Adipocyte (in vitro differentiated cells): ENCODE results near the gene EPHA3.

ENCODE experiments used
- DNase-seq: peaks from one replicate; pipeline ENCODE4 v3.0.0-alpha.2; 2015; ENCODE audit warnings: low read depth
- H3K27me3 ChIP-seq: replicated peaks from 2 replicates; pipeline ENCODE4 v1.7.0; 2013; ENCODE audit warnings: mild to moderate bottlenecking, low read length, moderate library complexity; ENCODE audit not compliant: control insufficient read depth, insufficient read depth
- H3K36me3 ChIP-seq: 2 replicates; pipeline ENCODE4 v1.7.0; 2013; ENCODE audit warnings: low read length, mild to moderate bottlenecking, moderate library complexity; ENCODE audit not compliant: control insufficient read depth, insufficient read depth, severe bottlenecking
- H3K4me1 ChIP-seq: 2 replicates; pipeline ENCODE4 v1.7.0; 2013; ENCODE audit warnings: mild to moderate bottlenecking, low read length, moderate library complexity; ENCODE audit not compliant: control insufficient read depth, insufficient read depth
- H3K4me3 ChIP-seq: 2 replicates; pipeline ENCODE4 v1.7.0; 2013; ENCODE audit warnings: mild to moderate bottlenecking, low read length, moderate library complexity
- H3K9ac ChIP-seq: 2 replicates; pipeline ENCODE4 v1.7.0; 2013; ENCODE audit warnings: mild to moderate bottlenecking, low read length, moderate library complexity
- H3K9me3 ChIP-seq: 2 replicates; pipeline ENCODE4 v1.7.0; 2013; ENCODE audit warnings: mild to moderate bottlenecking, low read length, moderate library complexity; ENCODE audit not compliant: control insufficient read depth

EPHA3 gene

DNA sequence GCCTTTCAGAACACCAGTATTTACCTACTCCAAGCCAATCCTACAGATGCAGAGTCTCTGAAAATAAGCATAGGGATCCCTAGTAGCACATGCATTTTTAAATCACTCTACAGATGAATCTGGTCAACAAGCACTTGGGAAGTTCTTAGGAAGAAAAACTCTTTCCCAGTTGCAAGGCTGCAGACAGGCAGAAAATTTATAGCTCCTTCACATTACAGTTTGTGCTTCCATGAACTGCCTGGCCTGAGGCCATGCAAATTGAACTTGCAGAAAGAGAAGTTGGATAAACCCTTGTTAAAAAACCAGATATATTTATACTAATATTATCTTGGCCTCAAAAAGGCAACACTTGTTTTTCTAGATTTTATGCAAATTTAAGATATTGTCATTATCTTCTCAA is 256.9 kb downstream of the EPHA3 start:
- Histone ChIP-seq H3K4me3 (no peak overlapping the region), H3K9ac (no peak overlapping the region), H3K27me3 (no peaks in the 10 kb centered on the region), H3K9me3 (no peaks in the 10 kb centered on the region), H3K36me3 (no peaks in the 10 kb centered on the region), H3K4me1 (no peaks in the 10 kb centered on the region)
- DNase-seq: no peak

DNA sequence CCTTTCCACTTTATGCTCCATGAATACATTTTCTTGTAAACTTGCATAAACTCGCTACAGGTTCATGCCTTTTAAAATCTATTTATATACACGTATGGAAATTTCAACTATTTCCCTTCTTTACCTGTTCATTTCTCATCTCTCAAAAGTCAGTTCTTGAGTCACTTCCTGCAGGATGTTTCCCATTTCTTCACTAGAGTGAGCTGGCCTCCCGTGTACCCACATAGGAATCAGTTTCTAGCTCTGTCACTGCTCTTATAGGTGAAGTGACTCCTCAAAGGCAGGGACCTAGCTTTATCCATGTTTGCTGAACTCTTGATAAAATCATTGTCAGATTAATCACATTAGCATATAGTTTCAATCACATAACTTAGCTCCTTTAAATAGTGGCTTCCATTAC is 259.7 kb downstream of the EPHA3 start:
- Histone ChIP-seq H3K4me3 (no peak overlapping the region), H3K36me3 (no peaks in the 10 kb centered on the region)

DNA sequence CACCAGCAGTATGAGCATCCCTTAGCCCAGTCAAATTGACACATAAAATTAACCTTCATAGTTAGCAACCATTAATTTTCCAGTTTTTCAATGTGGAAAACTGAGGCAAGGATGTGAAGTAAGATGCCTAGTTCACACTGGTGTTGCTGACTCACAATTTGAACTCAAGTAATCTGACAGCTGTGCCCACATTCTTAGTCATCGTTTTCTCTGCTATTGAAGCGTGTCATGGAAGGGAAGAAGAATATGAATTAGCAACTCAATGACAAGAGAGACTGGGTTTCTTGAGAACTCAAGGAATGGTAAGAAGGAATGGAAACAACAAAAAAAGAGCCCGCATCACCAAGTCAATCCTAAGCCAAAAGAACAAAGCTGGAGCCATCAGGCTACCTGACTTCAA is 261.4 kb downstream of the EPHA3 start:
- Histone ChIP-seq H3K4me3 (no peak overlapping the region), H3K4me1 (peaks cover 12% of the 10 kb centered on the region), H3K36me3 (no peaks in the 10 kb centered on the region), H3K9ac (no peak overlapping the region), H3K9me3 (no peaks in the 10 kb centered on the region), H3K27me3 (no peaks in the 10 kb centered on the region)
- no peak for DNase-seq

More for the DNA sequence above, 259.7 kb downstream of the EPHA3 start:
- Histone ChIP-seq H3K9me3 (no peaks in the 10 kb centered on the region), H3K9ac (no peak overlapping the region), H3K4me1 (peaks cover 3% of the 10 kb centered on the region), H3K27me3 (no peaks in the 10 kb centered on the region)
- DNase-seq: no peak

DNA sequence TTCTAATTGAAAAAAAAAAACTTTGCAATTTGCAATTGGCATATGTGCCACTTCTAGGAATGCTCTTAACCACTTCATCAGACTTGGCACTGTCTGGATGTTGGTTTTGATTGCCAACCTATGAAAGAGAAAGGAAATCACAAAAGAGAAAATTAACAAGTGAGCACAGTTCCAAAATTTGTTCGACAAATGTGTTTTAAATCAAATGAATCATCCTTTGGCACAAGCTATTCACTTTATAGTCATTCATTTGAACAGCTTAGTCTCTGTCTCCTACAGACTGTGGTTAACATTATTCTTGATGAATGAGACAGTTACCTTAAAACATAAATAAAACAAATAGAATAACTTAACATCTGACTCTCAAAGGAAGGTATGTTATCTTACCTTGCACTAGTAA is 265.0 kb downstream of the EPHA3 start:
- Histone ChIP-seq H3K9me3 (no peaks in the 10 kb centered on the region), H3K9ac (no peak overlapping the region), H3K36me3 (no peaks in the 10 kb centered on the region), H3K4me3 (no peak overlapping the region), H3K27me3 (no peaks in the 10 kb centered on the region), H3K4me1 (peaks cover 12% of the 10 kb centered on the region)
- peak; percentile 67 for DNase-seq

DNA sequence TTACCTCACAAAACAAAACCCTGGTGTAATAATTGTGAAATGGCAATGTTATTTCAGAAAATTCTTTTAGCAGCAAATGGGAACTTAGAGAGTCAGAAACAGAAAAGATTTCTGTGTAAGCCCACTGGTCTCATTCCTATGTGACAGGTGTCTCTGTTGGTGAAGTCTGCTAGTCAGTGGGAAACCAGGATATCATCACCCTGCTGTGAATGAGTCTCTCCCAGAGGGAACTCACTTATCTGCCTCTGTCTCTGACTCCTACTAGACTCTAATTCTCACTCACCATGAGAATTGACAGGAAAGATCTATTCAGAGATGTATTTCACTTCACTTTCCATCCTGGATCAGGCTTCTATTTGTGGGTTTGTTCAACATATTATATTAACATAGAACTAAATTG is 266.0 kb downstream of the EPHA3 start:
- Histone ChIP-seq H3K4me3 (no peak overlapping the region), H3K27me3 (no peaks in the 10 kb centered on the region), H3K4me1 (peaks cover 12% of the 10 kb centered on the region), H3K36me3 (no peaks in the 10 kb centered on the region), H3K9me3 (no peaks in the 10 kb centered on the region), H3K9ac (no peak overlapping the region)
- DNase-seq: no peak

DNA sequence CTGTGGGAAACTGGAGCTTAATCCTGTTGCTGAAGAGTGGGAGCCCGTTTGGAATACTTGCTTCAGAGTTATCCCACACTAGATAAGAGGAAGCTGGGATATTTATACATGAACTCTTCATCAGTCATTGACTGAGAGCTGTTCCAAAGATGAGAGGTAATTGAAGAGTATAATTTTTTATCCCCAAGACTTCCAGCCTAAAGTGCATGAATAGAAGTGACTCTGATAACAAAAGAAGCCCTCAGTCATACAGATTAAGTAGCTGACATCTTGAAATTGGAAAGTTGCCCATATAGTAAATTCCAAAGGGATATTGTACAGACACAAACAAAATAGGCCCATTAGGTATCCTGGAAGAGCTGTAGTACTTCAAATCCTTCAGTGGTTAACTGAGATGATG is 268.0 kb downstream of the EPHA3 start:
- no peak overlapping the region for H3K9ac ChIP-seq
- H3K27me3 ChIP-seq: no peaks in the 10 kb centered on the region
- H3K4me1 ChIP-seq: peaks cover 18% of the 10 kb centered on the region

DNA sequence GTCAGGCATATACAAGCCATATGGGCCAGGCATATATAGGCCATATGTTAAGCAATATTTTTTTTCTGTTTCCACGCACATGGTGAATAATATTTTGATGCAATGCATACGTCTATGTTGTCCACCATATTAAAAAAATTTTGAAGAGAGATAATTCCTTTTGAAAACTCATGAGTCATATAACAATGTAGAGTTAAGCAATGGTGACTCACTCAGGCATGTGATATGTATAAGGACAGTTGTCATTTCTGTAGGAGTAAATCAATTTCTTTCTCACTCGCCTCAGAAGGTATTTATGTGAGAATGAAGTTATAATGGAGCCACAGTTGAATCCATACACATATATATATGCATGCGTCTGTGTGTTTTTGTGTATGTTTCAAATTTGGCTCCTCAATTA is 272.6 kb downstream of the EPHA3 start:
- Histone ChIP-seq H3K4me3 (no peak overlapping the region), H3K9ac (no peak overlapping the region), H3K9me3 (no peaks in the 10 kb centered on the region)

More for the DNA sequence above, 268.0 kb downstream of the EPHA3 start:
- no peak overlapping the region for H3K4me3 ChIP-seq
- no peaks in the 10 kb centered on the region for H3K9me3 ChIP-seq
- no peak for DNase-seq
- no peaks in the 10 kb centered on the region for H3K36me3 ChIP-seq

DNA sequence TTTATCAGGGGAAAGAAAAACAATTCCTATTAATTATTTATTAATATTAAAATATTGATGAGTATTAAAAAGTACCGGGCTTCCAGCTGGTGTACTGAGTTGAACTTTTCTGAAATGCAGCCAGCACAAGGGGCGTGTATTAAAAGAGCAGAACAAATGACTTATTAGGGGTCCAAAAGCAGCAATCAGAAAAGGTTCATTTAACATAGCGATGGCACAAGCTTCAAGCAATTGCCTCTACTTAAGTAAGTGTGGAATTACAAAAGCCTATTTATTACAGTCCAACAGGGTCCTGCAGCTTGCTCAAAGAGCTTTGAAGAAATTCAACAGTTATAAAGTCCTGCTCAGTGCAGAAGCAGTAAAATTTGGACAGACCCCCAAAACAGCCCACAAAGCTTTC is 285.6 kb downstream of the EPHA3 start:
- no peak for DNase-seq
- Histone ChIP-seq H3K4me1 (no peaks in the 10 kb centered on the region), H3K4me3 (no peak overlapping the region), H3K9me3 (no peaks in the 10 kb centered on the region), H3K36me3 (no peaks in the 10 kb centered on the region), H3K9ac (no peak overlapping the region), H3K27me3 (no peaks in the 10 kb centered on the region)

More for the DNA sequence above, 272.6 kb downstream of the EPHA3 start:
- H3K36me3 ChIP-seq: no peaks in the 10 kb centered on the region
- DNase-seq: peak; percentile 69
- H3K4me1 ChIP-seq: peaks cover 6% of the 10 kb centered on the region
- H3K27me3 ChIP-seq: no peaks in the 10 kb centered on the region

DNA sequence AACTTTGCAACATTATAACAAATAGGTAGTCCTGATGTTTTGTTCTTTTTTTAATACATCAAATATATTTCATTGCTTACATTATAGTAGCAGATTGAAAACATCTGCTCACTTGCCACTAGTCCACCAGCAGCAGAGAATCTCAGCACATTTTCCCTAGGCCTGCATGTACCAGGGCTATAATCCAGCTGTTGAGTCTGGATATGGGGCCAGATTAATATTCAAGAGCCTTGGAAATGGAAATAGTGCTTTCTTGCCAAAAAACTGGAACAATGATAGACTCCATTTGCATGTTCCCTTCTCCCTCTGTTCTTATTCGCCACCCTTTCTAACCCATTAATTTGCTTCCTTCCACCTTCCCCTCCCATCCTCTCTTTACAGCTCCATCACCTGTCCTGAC is 288.0 kb downstream of the EPHA3 start:
- Histone ChIP-seq H3K36me3 (no peaks in the 10 kb centered on the region), H3K27me3 (no peaks in the 10 kb centered on the region), H3K4me1 (no peaks in the 10 kb centered on the region), H3K4me3 (no peak overlapping the region), H3K9me3 (no peaks in the 10 kb centered on the region), H3K9ac (no peak overlapping the region)
- no peak for DNase-seq

DNA sequence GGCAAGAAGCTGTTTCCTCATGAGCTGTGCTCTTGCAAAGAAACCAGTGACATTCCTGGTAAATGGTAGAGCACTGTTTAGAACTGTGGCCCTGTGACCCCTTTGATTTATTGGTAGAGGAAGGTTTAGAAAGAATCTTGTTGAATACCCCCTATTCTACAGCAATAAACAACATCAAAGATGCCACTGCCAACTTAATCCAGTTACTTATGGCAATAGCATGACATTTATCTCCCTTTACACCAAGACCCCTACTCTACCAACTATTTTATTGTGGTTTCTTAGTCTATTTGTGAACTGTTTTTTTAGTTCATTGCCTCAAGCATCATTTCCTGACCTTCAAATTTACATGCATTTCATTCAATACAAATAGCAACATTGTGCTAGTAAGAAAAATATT is 288.6 kb downstream of the EPHA3 start:
- Histone ChIP-seq H3K4me3 (no peak overlapping the region), H3K27me3 (no peaks in the 10 kb centered on the region), H3K36me3 (no peaks in the 10 kb centered on the region), H3K9me3 (no peaks in the 10 kb centered on the region), H3K9ac (no peak overlapping the region), H3K4me1 (no peaks in the 10 kb centered on the region)
- no peak for DNase-seq

DNA sequence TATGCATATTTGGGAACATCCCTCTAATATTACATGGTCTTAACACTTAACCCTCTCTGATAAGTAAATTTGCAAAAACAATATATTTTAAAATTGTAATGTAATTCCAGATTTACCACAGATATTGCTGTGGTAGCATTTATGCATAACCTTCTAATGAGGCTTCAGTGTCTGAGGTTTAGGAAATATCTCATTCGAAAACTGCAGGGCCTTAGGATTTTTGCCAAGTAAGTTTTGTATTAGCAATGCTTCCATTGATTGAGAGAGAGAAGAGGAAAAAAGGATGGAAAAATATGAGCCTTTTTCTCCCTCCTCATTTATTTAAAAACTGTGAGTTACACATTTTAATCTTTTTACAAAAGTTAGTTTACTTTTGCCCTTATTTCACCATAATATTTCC is 294.6 kb downstream of the EPHA3 start:
- Histone ChIP-seq H3K36me3 (no peaks in the 10 kb centered on the region), H3K4me3 (no peak overlapping the region), H3K4me1 (peaks cover 7% of the 10 kb centered on the region), H3K9me3 (no peaks in the 10 kb centered on the region), H3K27me3 (no peaks in the 10 kb centered on the region), H3K9ac (no peak overlapping the region)
- no peak for DNase-seq

DNA sequence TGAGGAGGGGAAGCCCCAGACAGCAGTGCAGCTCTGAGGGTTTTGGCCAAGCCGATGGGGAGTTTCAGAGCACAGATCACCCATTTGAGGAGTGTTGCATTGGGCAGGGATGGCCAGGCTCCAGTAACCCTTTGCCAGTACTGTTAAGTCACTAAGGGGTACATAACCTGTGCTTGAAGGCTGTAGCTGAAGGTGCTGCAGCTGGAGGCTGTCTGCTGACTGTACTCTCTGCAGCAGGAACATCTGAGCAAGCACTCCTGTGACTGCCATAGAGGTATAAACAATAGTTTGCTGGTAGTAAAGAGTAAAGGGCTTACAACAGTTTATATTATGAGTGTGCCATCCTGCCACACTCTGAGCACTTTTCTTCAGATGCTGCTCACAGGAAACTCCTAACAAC is 297.8 kb downstream of the EPHA3 start:
- no peaks in the 10 kb centered on the region for H3K27me3 ChIP-seq
- H3K4me3 ChIP-seq: no peak overlapping the region
- no peaks in the 10 kb centered on the region for H3K36me3 ChIP-seq
- peaks cover 7% of the 10 kb centered on the region for H3K4me1 ChIP-seq
- H3K9me3 ChIP-seq: no peaks in the 10 kb centered on the region
- no peak for DNase-seq
- no peak overlapping the region for H3K9ac ChIP-seq
